ENCODE results near the gene CKAP4.

- TF ChIP-seq POU2F2 (IDR thresholded peaks at IDR 0.05; ENCODE audit: borderline replicate concordance, low read depth, low read length), result no peak
- TF ChIP-seq POLR2A (IDR thresholded peaks at IDR 0.05; ENCODE audit: low read depth, low read length), result no peak
- TF ChIP-seq, protein P1, sequence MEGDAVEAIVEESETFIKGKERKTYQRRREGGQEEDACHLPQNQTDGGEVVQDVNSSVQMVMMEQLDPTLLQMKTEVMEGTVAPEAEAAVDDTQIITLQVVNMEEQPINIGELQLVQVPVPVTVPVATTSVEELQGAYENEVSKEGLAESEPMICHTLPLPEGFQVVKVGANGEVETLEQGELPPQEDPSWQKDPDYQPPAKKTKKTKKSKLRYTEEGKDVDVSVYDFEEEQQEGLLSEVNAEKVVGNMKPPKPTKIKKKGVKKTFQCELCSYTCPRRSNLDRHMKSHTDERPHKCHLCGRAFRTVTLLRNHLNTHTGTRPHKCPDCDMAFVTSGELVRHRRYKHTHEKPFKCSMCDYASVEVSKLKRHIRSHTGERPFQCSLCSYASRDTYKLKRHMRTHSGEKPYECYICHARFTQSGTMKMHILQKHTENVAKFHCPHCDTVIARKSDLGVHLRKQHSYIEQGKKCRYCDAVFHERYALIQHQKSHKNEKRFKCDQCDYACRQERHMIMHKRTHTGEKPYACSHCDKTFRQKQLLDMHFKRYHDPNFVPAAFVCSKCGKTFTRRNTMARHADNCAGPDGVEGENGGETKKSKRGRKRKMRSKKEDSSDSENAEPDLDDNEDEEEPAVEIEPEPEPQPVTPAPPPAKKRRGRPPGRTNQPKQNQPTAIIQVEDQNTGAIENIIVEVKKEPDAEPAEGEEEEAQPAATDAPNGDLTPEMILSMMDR (IDR thresholded peaks at IDR 0.05 in 2 of 3, conservative IDR thresholded peaks at IDR 0.05 in 1 of 3; ENCODE audit: control insufficient read depth in 2 of 3, extremely low read depth in 1 of 3, insufficient read depth in 1 of 3, low read depth in 3 of 3, low read length in 3 of 3), result no peak
- TF ChIP-seq NFIC (IDR thresholded peaks at IDR 0.05; ENCODE audit: low read depth, low read length), result no peak
- TF ChIP-seq EZH2 (IDR thresholded peaks at IDR 0.05; ENCODE audit: borderline replicate concordance, control insufficient read depth, low read depth, low read length), result no peak
- TF ChIP-seq NBN (IDR thresholded peaks at IDR 0.05), result no peak
- TF ChIP-seq NFXL1 (IDR thresholded peaks at IDR 0.05; ENCODE audit: borderline replicate concordance), result no peak
- no peak for TF ChIP-seq PML (IDR thresholded peaks at IDR 0.05; ENCODE audit: low read length)
- no peak for TF ChIP-seq CHD4 (IDR thresholded peaks at IDR 0.05)
- TF ChIP-seq MEF2B (IDR thresholded peaks at IDR 0.05; ENCODE audit: partially characterized antibody, poor library complexity, severe bottlenecking), result no peak
- TF ChIP-seq JUNB (IDR thresholded peaks at IDR 0.05), result no peak
These were observed 28.8 kb downstream of the CKAP4 start for GRCh38 chr12:106219043-106219442.
